ENCODE measurements around the gene PIK3CB.
"Not testable (repeated sequence)": the region's sequence is repeated elsewhere in the genome, so short reads cannot be mapped to it uniquely, and the experiment has no call there.

Gene PIK3CB

DNA sequence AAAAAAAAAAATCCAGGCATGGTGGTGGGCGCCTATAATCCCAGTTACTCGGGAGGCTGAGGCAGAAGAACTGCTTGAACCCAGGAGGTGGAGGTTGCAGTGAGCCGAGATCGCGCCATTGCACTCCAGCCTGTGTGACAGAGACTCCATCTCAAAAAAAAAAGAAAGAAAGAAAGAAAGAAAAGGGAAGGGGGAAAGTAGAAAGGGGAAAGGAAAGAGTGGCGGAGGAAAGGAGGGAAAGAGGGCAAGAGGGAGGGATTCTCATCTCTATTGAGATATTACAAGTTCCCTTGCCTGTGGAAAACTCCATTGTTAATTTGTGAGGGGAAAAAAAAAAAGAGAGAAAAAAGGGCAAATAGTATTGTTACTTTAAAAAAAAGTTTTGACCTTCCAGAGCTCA lies 32.5 kb downstream of the PIK3CB start:
- not testable (repeated sequence) for DNase-seq

DNA sequence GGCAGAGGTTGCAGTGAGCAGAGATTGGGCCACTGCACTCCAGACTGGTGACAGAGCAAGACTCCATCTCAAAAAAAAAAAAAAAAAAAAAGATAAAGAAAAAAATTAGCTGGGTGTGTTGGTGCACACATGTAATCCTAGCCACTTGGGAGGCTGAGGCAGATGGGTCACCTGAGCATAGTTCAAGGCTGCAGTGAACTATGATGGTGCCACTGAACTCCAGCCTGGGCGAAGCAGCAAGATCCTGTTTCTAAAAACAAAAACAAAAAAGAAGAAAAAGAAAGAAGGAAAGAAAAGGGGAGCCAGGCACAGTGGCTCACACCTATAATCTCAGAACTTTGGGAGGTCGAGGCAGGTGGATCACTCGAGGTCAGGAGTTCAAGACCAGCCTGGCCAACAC lies 32.9 kb downstream of the PIK3CB start:
- DNase-seq, result no peak

- no peak for DNase-seq
Measured at GRCh38 chr3:138800248-138800647, 34.5 kb downstream of the PIK3CB start.

DNA sequence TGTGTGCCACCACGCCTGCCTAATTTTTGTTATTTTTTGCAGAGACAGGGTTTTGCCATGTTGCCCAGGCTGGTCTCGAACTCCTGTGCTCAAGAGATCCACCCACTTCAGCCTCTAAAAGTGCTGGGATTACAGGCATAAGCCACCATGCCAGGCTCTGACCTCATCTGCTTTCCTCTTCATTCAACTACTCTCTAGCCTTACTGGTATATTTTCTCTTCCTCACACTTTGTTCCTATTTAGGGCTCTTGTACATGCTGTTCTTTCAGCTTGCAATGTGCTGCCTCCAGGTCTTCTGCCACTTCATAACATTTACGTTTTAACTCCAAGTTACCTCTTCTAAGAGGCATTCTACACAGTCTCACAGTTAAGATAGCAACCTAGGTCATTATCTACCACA lies 34.9 kb downstream of the PIK3CB start:
- no peak for DNase-seq

DNA sequence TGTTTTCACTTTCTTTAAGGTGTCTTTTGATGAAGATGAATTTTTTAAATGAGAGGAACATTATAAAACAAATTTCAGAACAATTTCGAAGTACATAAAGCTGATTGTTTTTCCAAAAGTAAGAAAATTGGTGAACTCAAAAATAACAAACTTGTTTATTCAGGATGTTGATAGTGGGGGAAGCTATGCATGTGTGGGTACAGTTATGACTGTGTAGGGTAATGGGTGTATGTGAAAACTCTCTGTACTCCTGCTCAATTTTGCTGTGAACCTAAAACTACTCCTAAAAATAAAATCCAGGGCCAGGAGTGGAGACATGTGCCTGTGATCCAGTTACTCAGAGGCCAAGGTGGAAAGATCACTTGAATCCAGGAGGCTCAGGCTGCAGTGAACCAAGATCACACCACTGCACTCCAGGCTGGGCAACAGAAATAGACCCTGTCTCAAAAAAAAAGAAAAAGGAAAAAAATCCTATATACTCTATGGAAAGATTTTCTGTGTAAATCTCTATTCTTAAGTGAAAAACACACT lies 37.2 kb downstream of the PIK3CB start:
- no peak for DNase-seq

GRCh38 chr3:138796761-138797160 lies 38.0 kb downstream of the PIK3CB start:
- DNase-seq, result no peak

DNA sequence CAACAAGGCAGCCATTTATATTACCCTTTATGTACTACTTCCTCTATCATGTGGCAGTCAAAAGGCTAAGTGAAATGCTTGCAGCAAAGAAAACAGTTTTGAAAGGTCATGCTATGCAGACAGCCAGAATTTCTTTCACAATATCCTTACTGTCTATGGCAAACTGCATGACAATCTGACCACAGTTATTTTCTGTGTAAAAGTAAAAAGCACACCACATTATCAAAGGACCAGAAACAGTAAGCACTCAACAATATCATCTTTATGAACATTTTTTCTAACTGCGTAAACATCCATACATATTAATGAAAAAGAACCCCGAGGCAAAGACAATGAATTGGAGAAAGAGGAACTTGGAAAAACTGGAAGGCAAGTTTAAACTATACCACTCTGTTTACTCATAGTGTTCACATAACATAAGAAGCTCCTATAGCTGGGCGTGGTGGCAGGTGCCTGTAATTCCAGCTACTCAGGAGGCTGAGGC lies 47.9 kb downstream of the PIK3CB start:
- no peak for DNase-seq

DNA sequence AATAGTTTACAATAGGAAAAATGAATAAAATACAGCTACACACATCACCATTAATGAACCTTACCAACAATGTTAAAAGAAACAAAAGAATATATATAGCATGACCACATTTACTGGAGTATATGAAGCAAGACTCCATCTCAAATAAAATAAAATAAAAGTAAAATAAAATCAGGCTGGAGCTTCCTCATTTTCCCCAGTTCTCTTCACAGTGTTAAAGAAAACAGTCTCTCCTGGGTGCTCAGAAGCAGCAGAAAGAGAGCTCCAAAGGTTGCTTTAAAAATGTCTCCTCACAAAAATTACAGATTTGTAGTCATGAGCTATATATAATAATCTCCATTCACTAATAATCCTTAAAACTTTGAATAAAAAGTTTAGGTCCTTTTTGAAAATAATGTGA lies 48.8 kb downstream of the PIK3CB start:
- DNase-seq, result no peak

GRCh38 chr3:138785362-138785857 lies 49.3 kb downstream of the PIK3CB start:
- not testable (repeated sequence) for DNase-seq

DNA sequence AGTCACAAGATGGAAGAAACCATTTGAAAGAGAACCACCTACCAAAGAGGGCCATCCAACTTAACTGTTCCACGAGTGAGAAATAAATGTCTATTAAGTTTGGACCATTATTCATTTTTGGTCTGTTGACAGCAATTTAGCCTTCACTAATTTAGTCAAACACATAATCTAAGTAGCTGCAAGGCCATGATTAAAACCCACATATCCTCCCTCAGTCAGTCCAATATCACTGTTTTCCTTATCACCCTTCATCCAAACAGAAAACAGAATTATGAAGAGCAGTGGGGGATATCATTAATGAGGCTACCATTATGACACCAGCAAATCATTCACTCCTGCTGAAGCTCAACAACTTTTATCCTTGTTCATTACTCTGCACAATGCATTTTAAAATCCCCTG lies 52.0 kb downstream of the PIK3CB start:
- no peak for DNase-seq

- DNase-seq, result no peak
Measured at GRCh38 chr3:138781012-138781470, 53.7 kb downstream of the PIK3CB start.

GRCh38 chr3:138778643-138779042 lies 56.1 kb downstream of the PIK3CB start:
- no peak for DNase-seq

- DNase-seq, result no peak
Measured at GRCh38 chr3:138776961-138777360, 57.8 kb downstream of the PIK3CB start.

DNA sequence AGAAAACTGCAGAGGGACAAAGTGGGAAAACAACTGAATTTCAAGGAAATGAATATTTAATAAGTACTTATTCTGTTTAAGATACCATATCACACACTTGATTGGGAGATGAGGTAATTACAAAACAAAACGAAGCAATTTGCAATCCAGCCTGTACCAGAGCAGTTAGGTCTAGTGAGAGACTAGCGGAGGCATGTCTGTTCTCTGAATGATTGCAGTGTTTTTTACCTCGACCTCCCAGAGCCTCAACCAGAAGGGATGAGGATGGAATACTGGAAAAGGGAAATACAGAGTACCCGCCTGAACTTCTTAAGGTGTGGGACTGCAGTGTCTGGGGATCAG lies 59.5 kb downstream of the PIK3CB start:
- DNase-seq, result no peak

- no peak for DNase-seq
Measured at GRCh38 chr3:138774529-138775253, 60.0 kb downstream of the PIK3CB start.

DNA sequence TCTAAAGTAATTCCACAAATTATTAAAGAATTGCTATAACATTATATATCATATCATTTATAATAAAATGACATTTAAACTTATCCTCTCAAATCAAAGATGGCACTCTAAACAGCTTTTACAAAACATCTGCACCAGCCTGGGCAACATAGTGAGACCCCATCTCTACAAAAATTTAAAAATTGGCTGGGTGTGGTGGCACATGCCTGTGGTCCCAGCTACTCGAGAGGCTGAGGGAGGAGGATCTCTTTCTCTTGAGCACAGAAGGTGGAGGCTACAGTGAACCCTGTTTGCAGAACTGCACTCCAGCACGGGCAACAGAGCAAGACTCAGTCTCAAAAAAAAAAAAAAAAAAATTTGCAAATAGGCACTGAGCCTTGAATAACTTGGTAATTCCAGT lies 63.1 kb downstream of the PIK3CB start:
- DNase-seq, result no peak

GRCh38 chr3:138769616-138770015 lies 65.1 kb downstream of the PIK3CB start:
- no peak for DNase-seq

- no peak for DNase-seq
Measured at GRCh38 chr3:138768946-138769345, 65.8 kb downstream of the PIK3CB start.

DNA sequence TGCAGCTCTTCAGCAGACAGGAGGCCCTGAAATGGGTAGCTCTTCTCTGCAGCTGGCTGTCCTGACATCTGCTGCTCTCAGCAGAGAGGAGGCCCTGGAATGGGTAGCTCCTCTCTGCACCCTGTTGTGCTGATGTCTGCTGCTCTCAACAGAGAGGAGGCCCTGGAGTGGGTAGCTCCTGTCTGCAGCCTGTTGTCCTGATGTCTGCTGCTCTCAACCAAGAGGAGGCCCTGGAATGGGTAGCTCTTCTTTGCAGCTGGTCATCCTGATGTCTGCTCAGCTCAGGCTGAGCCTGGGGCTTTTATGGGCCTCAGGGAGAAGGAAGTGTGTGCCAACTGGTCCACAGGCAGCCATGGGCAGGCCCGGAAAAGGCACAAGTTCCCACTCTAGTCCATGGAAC lies 66.6 kb downstream of the PIK3CB start:
- DNase-seq, result no peak

- DNase-seq, result no peak
Measured at GRCh38 chr3:138767498-138768104, 67.1 kb downstream of the PIK3CB start.

GRCh38 chr3:138761002-138761401 lies 73.7 kb downstream of the PIK3CB start:
- DNase-seq, result no peak

- DNase-seq, result no peak
Measured at GRCh38 chr3:138748190-138748589, 86.5 kb downstream of the PIK3CB start.

DNA sequence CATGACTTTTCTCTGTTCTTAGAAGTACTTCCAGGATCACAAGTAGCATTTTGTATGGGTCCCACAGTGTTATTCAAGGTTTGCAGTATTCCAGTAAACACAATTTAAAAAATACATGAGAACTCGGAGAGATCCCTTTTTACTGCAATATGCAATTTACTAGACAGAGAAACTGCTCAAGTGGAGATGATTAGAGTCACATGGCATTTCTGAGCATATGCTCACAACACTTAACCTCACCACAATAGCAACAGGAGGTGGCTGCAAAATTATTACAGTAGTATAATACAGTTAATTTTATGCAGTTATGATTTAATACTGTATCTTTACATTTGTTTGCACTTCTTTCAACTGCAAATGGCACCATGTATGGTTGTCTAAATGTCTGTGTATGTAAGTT lies 87.5 kb downstream of the PIK3CB start:
- DNase-seq, result no peak

DNA sequence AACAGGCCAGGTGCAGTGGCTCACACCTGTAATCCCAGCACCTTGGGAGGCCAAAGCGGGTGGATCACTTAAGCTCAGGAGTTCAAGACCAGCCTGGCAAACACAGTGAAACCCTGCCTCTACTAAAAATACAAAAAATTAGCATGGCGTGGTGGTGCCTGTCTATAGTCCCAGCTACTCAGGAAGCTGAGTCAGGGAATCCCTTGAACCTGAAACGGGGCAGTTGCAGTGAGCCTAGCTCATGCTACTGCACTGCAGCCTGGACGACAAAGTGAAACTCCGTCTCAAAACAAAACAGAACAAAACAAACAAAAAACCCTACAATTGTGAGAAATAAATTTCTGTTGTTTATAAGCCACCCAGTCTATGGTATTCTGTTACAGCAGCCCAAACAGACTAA lies 94.7 kb downstream of the PIK3CB start:
- no peak for DNase-seq

Data from cortex of kidney (tissue), 1 donor.